Gastroesophageal sphincter (tissue), 4 donors: ENCODE measurements around the gene MAP3K13. TPM values are rescaled to one million over a fixed set of nuclear protein-coding genes. Genes with fewer than 3 reads are reported as not detected.
"Not testable (repeated sequence)": the region's sequence is repeated elsewhere in the genome, so short reads cannot be mapped to it uniquely, and the experiment has no call there.

Source experiments
- ATAC-seq: fragments of 150-250 bp; one replicate; pipeline ENCODE4 v1.9.1; 2016; ENCODE audit warnings: mild to moderate bottlenecking, moderate library complexity
- H3K27ac ChIP-seq, 4 donors: fragments of 200-600 bp; sonication (generic) in 3 of 4; 1 replicate in 3 of 4; 2 replicates in 1 of 4; pipeline ENCODE4 v1.5.1; 2016 to 2019
- H3K27me3 ChIP-seq: fragments of 200-600 bp; sonication (generic); one replicate; pipeline ENCODE4 v1.5.1; 2019
- H3K36me3 ChIP-seq, 2 donors: fragments of 200-600 bp; sonication (generic); one replicate each; pipeline ENCODE4 v1.5.1; 2019; ENCODE audit warnings: control low read depth in 1 of 2
- H3K4me1 ChIP-seq, 3 donors: fragments of 200-600 bp; sonication (generic); 1 replicate in 2 of 3; 2 replicates in 1 of 3; pipeline ENCODE4 v1.5.1; 2016 to 2019; ENCODE audit warnings: control low read depth in 2 of 3
- H3K4me3 ChIP-seq, 2 donors: fragments of 200-600 bp; sonication (generic); one replicate each; pipeline ENCODE4 v1.5.1; 2019; ENCODE audit warnings: mild to moderate bottlenecking in 1 of 2, moderate library complexity in 1 of 2
- H3K9me3 ChIP-seq, 3 donors: fragments of 200-600 bp; sonication (generic); one replicate each; pipeline ENCODE4 v1.5.1; 2017 to 2019; ENCODE audit warnings: control low read depth in 2 of 3
- EP300 ChIP-seq: sonication (generic); formaldehyde crosslinking; IDR thresholded peaks from one replicate; pipeline ENCODE4 v1.6.1; 2017; ENCODE audit warnings: antibody characterized with exemption, mild to moderate bottlenecking
- POLR2A ChIP-seq, 2 donors: fragments of 450-650 bp; IDR thresholded peaks; one replicate each; pipeline ENCODE4 v1.6.1; 2017; ENCODE audit warnings: antibody characterized with exemption in 2 of 2, mild to moderate bottlenecking in 2 of 2, moderate library complexity in 1 of 2
- POLR2AphosphoS5 ChIP-seq: sonication (generic); formaldehyde crosslinking; IDR thresholded peaks from one replicate; pipeline ENCODE4 v1.6.1; 2017; ENCODE audit warnings: antibody characterized with exemption
- WGBS, 2 donors: methylation state at CpG; one replicate each; pipeline ENCODE4 v1.1.5; 2018; ENCODE audit warnings: low coverage in 1 of 2; 5-methylcytosine and 5-hydroxymethylcytosine counted together
- total RNA-seq, 4 donors: library from RNA; depleted of rRNA; stranded (reverse); fragments of >200 nt; gene quantifications; one replicate each; pipeline ENCODE4 v1.1.0, GENCODE V29; 2016
- TF ChIP-seq, protein P1 (sequence below), 4 experiments: fragments of 200-600 bp in 2 of 4; fragments of 450-650 bp in 2 of 4; sonication (generic) in 1 of 4; IDR thresholded peaks; one replicate each; pipeline ENCODE4 v1.5.1; 2017 to 2019; ENCODE audit warnings: antibody characterized with exemption in 4 of 4, mild to moderate bottlenecking in 2 of 4, moderate library complexity in 2 of 4

MAP3K13 gene
- total RNA-seq, 4 donors from 2014 or later, result 17.1 to 29.2 (median 23.3) TPM

GRCh38 chr3:185365291-185366073 lies 2.5 kb downstream of the MAP3K13 start:
- Histone ChIP-seq H3K4me1 (peaks cover 0 to 16% (median 0%) of the 10 kb centered on the region in 3 donors), H3K36me3 (no peaks in the 10 kb centered on the region), H3K4me3 (no peak overlapping the region), H3K9me3 (no peaks in the 10 kb centered on the region), H3K27me3 (no peaks in the 10 kb centered on the region), H3K27ac (no peak overlapping the region)
- ATAC-seq, result no peak
- no peak for TF ChIP-seq POLR2AphosphoS5
- no peak for TF ChIP-seq EP300
- TF ChIP-seq POLR2A (IDR thresholded peaks at IDR 0.05), result no peak
- TF ChIP-seq, protein P1, sequence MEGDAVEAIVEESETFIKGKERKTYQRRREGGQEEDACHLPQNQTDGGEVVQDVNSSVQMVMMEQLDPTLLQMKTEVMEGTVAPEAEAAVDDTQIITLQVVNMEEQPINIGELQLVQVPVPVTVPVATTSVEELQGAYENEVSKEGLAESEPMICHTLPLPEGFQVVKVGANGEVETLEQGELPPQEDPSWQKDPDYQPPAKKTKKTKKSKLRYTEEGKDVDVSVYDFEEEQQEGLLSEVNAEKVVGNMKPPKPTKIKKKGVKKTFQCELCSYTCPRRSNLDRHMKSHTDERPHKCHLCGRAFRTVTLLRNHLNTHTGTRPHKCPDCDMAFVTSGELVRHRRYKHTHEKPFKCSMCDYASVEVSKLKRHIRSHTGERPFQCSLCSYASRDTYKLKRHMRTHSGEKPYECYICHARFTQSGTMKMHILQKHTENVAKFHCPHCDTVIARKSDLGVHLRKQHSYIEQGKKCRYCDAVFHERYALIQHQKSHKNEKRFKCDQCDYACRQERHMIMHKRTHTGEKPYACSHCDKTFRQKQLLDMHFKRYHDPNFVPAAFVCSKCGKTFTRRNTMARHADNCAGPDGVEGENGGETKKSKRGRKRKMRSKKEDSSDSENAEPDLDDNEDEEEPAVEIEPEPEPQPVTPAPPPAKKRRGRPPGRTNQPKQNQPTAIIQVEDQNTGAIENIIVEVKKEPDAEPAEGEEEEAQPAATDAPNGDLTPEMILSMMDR (IDR thresholded peaks at IDR 0.05), result no peak
- WGBS, 2 donors, result 80 to 88% methylated on average over 2 to 3 of the region's 3 CpGs

- no peak overlapping the region for H3K27ac ChIP-seq
- no peak for TF ChIP-seq POLR2A (IDR thresholded peaks at IDR 0.05)
- no peak for TF ChIP-seq POLR2AphosphoS5
- no peak for TF ChIP-seq EP300
- no peaks in the 10 kb centered on the region for H3K9me3 ChIP-seq
- H3K4me1 ChIP-seq, result peaks cover 0 to 16% (median 0%) of the 10 kb centered on the region in 3 donors
- no peak overlapping the region for H3K4me3 ChIP-seq
- no peak for ATAC-seq
- H3K27me3 ChIP-seq, result no peaks in the 10 kb centered on the region
- H3K36me3 ChIP-seq, result no peaks in the 10 kb centered on the region
- WGBS, 2 donors, result 91 to 100% methylated on average over 1 of the region's 1 CpG
These were observed 3.1 kb downstream of the MAP3K13 start for GRCh38 chr3:185366074-185366335.

GRCh38 chr3:185366913-185367312 lies 4.0 kb downstream of the MAP3K13 start:
- Histone ChIP-seq H3K4me1 (peaks cover 0 to 16% (median 0%) of the 10 kb centered on the region in 3 donors), H3K9me3 (no peaks in the 10 kb centered on the region), H3K27ac (no peak overlapping the region), H3K36me3 (no peaks in the 10 kb centered on the region), H3K27me3 (no peaks in the 10 kb centered on the region), H3K4me3 (no peak overlapping the region)
- no peak for ATAC-seq
- TF ChIP-seq EP300, result no peak
- no peak for TF ChIP-seq POLR2AphosphoS5
- TF ChIP-seq, protein P1 (IDR thresholded peaks at IDR 0.05), result no peak
- no peak for TF ChIP-seq POLR2A (IDR thresholded peaks at IDR 0.05)

GRCh38 chr3:185370349-185370748 lies 7.4 kb downstream of the MAP3K13 start:
- H3K9me3 ChIP-seq, H3K27me3 ChIP-seq, ATAC-seq, H3K27ac ChIP-seq, H3K4me3 ChIP-seq, H3K4me1 ChIP-seq, H3K36me3 ChIP-seq: not testable (repeated sequence)
- WGBS, 2 donors, result 70 to 98% methylated on average over 3 to 4 of the region's 6 CpGs

DNA sequence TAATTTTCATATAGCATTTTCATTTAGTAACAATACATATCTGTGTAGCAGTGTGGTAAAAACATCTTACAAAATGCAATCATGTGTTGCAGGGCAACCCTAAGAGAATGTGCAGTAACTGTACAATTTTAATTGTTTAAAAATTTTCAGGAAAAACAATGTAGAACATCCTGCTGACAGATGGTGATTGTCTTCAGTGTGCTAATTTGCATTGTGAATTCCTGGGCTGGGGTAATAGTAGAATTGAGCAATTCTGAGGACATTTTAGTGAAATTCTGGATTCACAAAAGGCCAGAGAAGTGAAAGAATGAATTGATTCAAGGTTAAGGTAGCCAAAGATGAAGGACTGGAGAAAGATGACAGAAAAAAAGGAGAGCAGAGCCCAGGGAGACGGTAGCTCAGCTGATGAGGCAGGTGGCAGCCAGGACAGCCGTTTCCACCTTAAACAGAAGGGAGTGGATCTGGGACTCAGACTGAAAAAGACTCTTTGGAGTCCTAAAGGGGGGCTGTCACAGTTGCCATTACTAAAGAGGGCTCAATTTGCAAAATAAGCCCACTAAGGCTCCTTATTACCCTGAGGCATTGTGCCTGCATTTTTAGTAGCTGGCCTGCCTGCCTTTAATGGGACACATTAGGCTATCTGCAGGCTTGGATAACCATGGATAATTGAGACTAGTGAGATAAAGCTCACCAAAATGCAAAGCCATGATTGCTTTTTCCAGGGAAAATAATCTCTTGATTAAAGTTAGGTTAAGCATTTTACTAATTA lies 8.6 kb downstream of the MAP3K13 start:
- 46 to 88% methylated on average over 1 of the region's 2 CpGs for WGBS, 2 donors
- TF ChIP-seq EP300, result no peak
- TF ChIP-seq POLR2AphosphoS5, result no peak
- TF ChIP-seq, protein P1 (IDR thresholded peaks at IDR 0.05), result no peak
- no peak for TF ChIP-seq POLR2A (IDR thresholded peaks at IDR 0.05)
- Histone ChIP-seq H3K27me3 (no peaks in the 10 kb centered on the region), H3K36me3 (no peaks in the 10 kb centered on the region), H3K4me3 (no peak overlapping the region), H3K27ac (no peak overlapping the region), H3K9me3 (no peaks in the 10 kb centered on the region), H3K4me1 (no peaks in the 10 kb centered on the region)
- ATAC-seq, result no peak
